Nephron progenitor cell (in vitro differentiated cells): ENCODE data around the gene STIM1.

Experiments
- DNase-seq: peaks from one replicate; pipeline ENCODE4 v3.0.0; 2021
- H3K27ac Mint-ChIP-seq: 2 replicates; pipeline ENCODE4 v1.8.0; 2021; ENCODE audit warnings: mild to moderate bottlenecking, moderate library complexity, mixed read lengths
- H3K27me3 Mint-ChIP-seq: 2 replicates; pipeline ENCODE4 v1.8.0; 2021; ENCODE audit warnings: mild to moderate bottlenecking, low read depth, mixed read lengths; ENCODE audit not compliant: poor library complexity
- H3K36me3 Mint-ChIP-seq: 2 replicates; pipeline ENCODE4 v1.8.0; 2021; ENCODE audit warnings: low read depth, mixed read lengths
- H3K4me1 Mint-ChIP-seq: 2 replicates; pipeline ENCODE4 v1.8.0; 2021; ENCODE audit warnings: mixed read lengths
- H3K4me3 Mint-ChIP-seq: 2 replicates; pipeline ENCODE4 v1.8.0; 2021; ENCODE audit warnings: mild to moderate bottlenecking, moderate library complexity, mixed read lengths
- H3K9me3 Mint-ChIP-seq: 2 replicates; pipeline ENCODE4 v1.8.0; 2021; ENCODE audit warnings: mild to moderate bottlenecking, moderate library complexity, mixed read lengths
- CTCF ChIP-seq: fragments of 200-600 bp; sonication (generic); IDR thresholded peaks from 2 replicates; pipeline ENCODE4 v1.5.0; 2021; ENCODE audit warnings: antibody characterized with exemption

The STIM1 gene

GRCh38 chr11:3964935-3965604 lies 109.6 kb downstream of the STIM1 start:
- H3K27me3 Mint-ChIP-seq = no peaks in the 10 kb centered on the region
- no peaks in the 10 kb centered on the region for H3K36me3 Mint-ChIP-seq
- no peak for DNase-seq
- no peak overlapping the region for H3K27ac Mint-ChIP-seq
- TF ChIP-seq CTCF = no peak
- H3K9me3 Mint-ChIP-seq = no peaks in the 10 kb centered on the region
- no peak overlapping the region for H3K4me3 Mint-ChIP-seq
- H3K4me1 Mint-ChIP-seq = peaks cover 15% of the 10 kb centered on the region

GRCh38 chr11:3967695-3968094 lies 112.2 kb downstream of the STIM1 start:
- no peaks in the 10 kb centered on the region for H3K9me3 Mint-ChIP-seq
- no peaks in the 10 kb centered on the region for H3K36me3 Mint-ChIP-seq
- TF ChIP-seq CTCF = no peak
- no peaks in the 10 kb centered on the region for H3K27me3 Mint-ChIP-seq
- H3K4me1 Mint-ChIP-seq = peaks cover 15% of the 10 kb centered on the region
- DNase-seq = no peak
- H3K27ac Mint-ChIP-seq = no peak overlapping the region
- H3K4me3 Mint-ChIP-seq = no peak overlapping the region

- H3K27me3 Mint-ChIP-seq = no peaks in the 10 kb centered on the region
- no peak for TF ChIP-seq CTCF
- H3K4me1 Mint-ChIP-seq = peaks cover 1% of the 10 kb centered on the region
- no peaks in the 10 kb centered on the region for H3K36me3 Mint-ChIP-seq
- no peak for DNase-seq
- H3K27ac Mint-ChIP-seq = no peak overlapping the region
- H3K4me3 Mint-ChIP-seq = no peak overlapping the region
- no peaks in the 10 kb centered on the region for H3K9me3 Mint-ChIP-seq
Measured at GRCh38 chr11:3969200-3969599, 113.7 kb downstream of the STIM1 start.

- no peak for DNase-seq
- no peaks in the 10 kb centered on the region for H3K4me1 Mint-ChIP-seq
- TF ChIP-seq CTCF = no peak
- H3K27ac Mint-ChIP-seq = no peak overlapping the region
- H3K9me3 Mint-ChIP-seq = no peaks in the 10 kb centered on the region
- H3K4me3 Mint-ChIP-seq = no peak overlapping the region
- H3K36me3 Mint-ChIP-seq = no peaks in the 10 kb centered on the region
- H3K27me3 Mint-ChIP-seq = no peaks in the 10 kb centered on the region
Measured at GRCh38 chr11:3969613-3970012, 114.1 kb downstream of the STIM1 start.

GRCh38 chr11:3970108-3970507 lies 114.6 kb downstream of the STIM1 start:
- H3K4me1 Mint-ChIP-seq = no peaks in the 10 kb centered on the region
- no peak overlapping the region for H3K4me3 Mint-ChIP-seq
- H3K27ac Mint-ChIP-seq = no peak overlapping the region

More at GRCh38 chr11:3970108-3970507, 114.6 kb downstream of the STIM1 start:
- DNase-seq = no peak
- TF ChIP-seq CTCF = no peak
- H3K27me3 Mint-ChIP-seq = no peaks in the 10 kb centered on the region
- no peaks in the 10 kb centered on the region for H3K36me3 Mint-ChIP-seq
- no peaks in the 10 kb centered on the region for H3K9me3 Mint-ChIP-seq
